ENCODE data around the gene BPIFA1.

BPIFA1 gene

DNA sequence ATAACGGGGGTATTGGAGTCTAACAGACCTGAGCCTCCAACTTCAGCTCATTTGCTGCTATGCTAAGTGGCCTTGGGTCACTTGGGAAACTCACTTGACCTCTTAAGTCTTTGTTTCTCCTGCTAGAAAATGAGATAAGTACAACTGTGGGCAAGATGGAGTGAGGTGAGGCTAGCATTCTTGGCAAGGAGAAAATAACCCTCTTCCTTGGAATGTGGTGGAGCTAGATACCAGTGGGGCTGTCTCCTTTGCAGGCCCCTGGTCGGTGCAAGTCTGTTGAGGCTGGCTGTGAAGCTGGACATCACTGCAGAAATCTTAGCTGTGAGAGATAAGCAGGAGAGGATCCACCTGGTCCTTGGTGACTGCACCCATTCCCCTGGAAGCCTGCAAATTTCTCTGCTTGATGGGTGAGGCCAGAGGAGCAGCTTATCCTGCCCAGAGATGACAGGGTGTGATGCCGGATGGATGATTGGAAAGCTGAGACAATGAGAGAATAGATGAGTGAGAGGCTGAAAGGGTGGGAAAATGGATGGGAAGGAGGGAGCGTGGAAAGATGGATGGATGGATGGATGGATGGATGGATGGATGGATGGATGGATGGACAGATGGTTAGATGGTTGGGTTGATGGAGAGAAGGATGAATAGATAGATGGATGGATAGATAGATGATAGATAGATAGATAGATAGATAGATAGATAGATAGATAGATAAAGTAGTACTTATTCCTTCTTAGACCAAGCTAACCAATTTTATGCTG, 4.4 kb downstream of the BPIFA1 start:
- DNase-seq (ENCODE audit: low read depth) = no peak

DNA sequence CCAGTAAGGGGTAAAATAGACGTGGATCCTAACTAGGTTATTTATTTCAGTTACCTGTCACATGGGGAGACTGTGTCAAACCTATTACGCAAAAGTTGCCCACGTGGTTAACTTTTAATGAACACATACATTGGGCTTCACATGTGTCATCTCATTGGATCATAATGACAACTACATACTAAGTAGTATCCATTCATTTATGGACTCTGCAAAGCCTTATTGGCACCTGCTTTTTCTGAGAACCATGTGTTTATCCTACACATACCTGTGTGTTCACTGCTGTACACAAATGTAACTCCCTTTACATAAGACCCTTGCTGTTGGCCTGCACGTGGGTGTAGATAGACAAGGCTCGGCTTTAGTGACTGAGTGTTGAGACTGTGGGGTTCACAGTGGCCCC, 5.1 kb downstream of the BPIFA1 start:
- no peak for DNase-seq (ENCODE audit: low read depth)

DNA sequence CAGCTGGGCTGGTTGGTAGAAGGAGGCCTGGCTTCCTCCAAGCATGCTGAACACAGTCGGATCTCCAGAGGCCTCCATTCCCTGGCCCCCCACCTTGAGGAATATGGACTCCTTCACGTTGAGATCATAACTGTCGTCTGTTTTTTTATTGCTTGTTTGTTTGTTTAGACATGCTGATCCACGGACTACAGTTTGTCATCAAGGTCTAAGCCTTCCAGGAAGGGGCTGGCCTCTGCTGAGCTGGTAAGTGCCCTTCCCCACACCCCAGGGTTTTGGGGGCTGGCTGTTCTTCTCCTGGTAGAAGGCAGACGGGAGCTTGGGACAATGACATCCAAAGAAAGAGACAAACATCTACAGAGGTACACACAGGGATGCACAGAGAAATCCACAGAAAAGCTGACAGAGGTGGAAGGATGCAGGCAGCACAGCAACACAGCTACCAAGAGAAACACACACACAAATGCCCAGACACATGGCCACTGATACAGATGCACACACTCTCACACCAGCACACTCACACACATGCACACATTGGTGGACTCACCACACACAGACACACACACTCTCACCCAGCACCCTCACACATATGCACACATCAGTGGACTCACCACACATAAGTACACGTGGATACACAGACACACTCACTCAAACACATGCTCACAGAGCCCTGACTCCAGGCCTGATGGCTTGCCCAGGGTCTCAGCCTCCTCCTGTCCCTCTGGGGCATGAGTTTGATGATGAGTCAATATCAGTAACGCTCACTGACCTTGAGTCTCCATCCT, 6.7 kb downstream of the BPIFA1 start:
- no peak for DNase-seq (ENCODE audit: low read depth)

DNA sequence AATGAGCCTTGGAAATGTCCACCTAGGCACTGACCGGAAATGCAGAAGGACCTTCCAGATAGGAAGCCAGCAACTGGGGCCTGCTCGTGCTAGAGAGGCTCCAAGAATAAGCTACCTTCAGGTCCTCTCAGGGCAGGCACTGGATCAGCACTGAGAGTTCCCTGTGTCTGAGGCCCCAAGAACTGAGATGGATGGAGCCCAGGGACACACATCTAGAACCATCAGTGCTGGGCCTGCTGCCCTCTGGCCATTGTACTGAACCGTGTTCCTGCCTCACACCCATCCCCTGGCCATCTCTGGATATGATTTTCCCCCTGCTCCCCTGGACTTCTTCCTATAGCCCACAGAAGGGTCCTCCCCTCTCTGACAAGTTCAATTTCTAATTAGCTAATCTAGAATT, 10.3 kb downstream of the BPIFA1 start:
- DNase-seq (ENCODE audit: low read depth) = no peak

DNA sequence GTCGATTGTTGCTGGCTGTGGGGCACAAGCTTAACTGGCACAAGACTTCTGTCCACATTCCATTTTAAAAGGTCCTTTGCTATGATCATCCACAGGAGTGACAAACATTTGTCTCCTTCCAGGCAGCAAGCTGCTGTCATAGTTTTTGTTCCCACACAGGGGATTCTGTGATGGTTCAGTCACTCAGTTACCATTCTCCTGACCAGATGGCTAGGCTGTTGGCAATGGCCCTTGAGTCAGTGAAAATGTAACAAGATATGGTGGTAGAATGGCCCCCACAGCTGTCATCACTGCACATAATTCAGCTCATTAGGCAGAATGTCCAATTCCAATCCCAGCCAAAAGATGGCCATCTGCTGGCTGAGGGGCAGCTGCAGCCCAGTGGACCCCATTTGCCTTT, 13.7 kb downstream of the BPIFA1 start:
- DNase-seq (ENCODE audit: low read depth) = no peak

DNA sequence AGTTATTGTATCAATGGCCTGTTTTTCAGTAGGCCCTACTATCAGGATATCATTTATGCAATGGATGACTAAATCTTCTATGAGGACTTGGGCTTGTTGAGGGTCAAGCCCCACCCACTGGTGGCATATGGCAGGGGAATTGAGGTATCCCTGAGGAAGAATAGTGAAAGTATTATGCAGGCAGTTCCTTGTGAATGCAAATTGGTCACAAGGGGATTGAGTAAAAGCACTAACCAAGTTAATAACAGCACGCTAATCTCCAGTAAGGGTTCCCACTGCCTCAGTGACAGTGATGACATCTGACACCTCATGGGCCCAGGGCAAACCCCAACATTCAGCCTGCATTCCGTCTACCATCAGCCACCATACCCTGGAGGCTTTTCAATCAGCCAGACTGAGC, 14.9 kb downstream of the BPIFA1 start:
- no peak for DNase-seq (ENCODE audit: low read depth)

DNA sequence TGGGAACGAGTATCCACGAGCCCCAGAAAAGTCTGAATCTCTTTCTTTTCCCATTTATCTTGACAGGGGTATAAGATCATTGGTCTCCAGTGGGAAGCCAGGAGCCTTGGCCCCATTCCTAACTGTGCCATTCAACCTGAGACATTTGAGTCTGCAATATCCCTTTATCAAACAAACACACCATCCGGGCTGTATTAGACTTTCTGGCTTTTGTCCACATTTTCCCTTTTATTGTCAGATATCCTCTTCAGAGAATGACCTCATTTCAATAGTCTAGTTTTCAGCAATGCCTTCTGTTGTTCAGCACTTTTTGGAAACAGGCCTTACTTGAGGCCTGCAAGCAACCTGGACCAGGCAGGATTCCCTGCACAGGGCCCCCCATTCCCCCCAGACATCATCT, 15.7 kb downstream of the BPIFA1 start:
- no peak for DNase-seq (ENCODE audit: low read depth)

DNA sequence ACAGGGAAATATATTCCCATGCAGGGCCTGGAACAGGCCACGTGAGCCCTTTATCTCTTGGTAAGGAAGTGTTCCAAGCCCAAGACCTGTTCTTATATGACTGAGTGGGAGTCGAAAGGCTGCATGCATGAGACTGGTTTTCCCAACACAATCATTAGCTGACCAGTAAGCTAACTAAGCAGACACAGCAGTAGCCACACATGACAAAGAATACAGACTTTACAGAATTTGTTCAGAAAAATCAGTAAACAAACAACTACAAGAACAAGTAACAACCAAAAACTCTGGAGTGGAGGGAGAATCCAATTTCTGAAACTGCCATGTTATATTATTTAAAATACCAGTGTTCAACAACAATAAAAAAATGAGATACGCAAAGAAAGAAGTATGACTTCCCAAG, 16.7 kb downstream of the BPIFA1 start:
- no peak for DNase-seq (ENCODE audit: low read depth)

DNA sequence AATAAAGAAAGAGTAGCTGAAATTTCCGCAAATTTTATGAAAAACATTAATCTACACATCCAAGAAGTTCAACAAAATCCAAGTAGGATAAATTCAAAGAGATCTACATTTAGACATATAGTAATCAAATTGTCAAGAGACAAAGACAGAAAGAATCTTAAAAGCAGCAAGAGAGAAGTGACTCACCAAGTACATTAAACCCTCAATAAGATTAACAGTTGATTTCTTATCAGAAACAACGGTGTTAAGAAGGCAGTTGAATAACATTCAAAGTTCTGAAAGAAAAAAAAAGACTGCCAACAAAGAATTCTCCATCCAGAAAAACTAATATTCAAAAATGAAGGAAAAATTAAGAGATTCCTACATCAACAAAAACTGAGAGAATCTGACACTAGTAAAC, 19.2 kb downstream of the BPIFA1 start:
- DNase-seq (ENCODE audit: low read depth) = no peak

DNA sequence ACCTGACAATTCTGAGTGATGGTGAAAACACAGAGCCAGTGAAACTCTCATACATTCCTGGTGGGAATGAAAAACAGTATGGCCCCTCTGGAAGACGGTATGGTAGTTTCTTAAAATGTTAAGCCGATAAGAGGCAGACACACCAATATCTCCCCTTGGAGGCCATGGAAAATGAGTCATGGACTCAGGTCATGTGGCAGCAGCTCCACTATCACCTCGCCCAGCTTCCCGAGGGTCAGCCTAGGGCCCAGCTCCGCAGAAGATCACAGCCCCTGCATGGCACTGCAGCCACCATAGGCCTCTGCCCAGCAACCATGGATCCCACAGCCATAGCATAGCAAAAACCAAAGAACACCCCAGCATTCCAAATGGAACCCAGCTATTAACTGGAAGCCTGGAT, 21.4 kb downstream of the BPIFA1 start:
- DNase-seq (ENCODE audit: low read depth) = no peak

DNA sequence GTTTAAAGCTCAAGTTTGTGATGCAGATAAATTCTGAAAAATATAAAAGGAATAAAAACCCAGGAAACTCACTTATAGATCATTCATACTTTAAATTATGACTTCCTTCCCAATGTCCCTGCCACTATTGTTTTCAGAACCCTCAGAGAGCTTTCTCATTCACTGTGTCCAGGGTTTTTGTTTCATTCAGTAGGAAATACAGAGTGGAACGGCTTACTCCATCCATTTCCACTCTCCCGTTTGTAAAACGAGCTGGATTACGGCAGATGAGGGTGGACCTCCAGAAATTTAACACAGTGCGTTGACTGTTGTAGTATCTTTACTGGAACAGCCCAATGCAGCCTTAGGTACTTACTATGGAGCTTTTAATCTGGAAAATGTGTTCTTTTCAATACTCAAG, 23.6 kb downstream of the BPIFA1 start:
- no peak for DNase-seq (ENCODE audit: low read depth)

DNA sequence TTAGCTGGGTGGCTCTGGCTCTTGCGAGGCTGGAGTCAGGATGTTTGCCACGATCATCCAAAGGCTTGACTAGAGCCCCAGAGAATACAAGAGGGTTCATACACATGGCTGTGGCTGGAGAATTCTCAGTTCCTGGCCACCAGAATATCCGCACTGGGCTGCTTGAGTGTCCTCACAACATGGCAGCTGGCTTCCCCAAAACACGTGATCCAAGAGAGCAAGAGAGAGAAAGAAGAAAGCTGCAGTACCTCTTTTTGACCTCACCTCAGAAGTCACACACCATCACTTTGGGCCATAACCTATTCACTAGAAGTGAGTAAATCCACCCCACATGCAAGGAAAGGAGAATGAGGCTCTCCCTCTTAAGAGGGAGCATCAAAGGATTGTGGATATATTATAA, 25.7 kb downstream of the BPIFA1 start:
- no peak for DNase-seq (ENCODE audit: low read depth)

DNA sequence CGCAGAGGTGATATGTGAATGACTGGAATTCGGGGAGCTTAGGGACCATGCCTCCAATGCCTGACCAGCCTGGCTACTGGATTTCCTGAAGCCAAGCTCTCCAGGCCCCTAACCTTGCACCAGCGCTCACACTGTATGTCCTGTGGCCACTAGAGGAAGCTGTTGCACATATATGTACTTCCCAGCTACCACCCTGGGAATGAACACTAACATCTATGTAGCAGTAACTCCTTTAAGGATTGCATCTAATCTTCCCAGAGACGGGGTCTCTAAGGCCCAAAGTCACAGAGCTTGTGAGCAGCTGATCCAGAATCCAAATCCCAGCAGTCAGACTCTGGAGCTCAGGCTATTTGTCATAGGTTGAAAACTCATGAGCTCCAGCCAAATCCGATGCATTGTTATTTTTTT, 26.9 kb downstream of the BPIFA1 start:
- DNase-seq (ENCODE audit: low read depth) = no peak

DNA sequence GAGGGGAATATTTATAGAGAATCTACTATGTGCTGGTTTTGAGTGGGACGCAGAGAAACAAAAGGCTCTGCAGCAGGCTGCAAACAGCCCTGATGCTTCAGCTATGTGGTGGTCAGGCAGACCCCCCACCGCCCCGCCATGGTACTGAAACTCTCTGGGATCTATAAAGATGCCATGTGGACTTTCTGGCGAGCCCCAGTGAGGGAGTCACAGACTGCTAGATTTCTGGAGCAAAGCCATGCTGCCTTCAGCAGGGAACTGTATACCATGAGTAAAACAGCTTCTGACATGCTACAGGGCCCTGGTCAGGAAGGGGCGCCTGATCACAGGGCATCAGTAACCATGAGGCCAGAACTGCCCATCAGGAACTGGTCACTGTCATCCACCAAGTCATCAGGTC, 28.0 kb downstream of the BPIFA1 start:
- no peak for DNase-seq (ENCODE audit: low read depth)

DNA sequence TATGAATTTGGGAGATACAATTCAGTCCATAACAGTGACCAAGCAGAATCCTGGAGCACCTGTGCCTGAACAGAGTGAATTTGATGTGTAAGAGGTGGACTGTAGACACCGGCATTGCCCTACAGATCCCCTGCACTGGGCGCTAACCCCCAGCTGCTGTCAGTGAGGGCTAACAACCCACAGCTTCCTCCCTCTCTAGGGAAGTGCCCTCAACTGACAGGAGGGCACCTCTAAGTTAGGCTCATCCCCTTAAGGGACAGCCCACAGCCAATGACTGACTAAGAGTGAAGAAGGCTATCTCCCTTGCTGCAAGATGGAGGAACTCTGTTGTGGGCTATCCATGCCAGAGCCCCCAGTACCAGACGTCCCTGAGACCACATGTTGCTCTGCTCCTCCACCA, 31.9 kb downstream of the BPIFA1 start:
- no peak for DNase-seq (ENCODE audit: low read depth)

DNA sequence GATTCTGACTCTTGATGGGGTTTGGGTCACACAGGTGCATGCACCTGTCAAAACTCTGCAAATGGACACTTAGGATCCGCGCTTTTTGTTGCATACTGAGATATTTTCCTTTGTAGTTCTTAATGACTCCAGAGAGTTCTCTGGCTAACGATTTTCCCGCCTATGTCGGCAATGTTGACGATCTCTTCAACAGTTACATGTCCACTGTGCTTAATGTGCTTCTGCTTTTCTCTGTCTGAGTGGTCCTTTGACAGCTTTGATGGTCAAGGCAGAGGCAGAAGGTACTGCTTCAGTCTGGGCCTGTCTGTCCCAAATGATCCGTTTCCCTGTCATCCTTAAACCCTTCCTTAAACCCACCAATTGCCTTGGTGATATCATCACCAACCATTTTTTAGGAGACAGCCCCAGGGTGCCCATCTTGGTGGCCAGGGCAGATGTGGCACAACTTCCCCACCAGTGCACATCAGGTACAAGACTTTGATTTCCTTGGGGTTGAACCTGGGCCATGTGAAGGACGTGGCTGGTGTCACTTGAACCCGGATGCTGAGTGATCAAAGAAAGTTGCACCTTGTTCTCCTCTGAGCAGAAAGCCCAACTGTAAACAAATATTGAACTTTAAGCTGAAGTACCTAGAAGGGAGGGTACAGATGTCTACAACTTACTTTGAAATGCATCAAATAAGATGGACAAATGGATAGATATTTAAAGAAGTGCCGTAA, 36.5 kb downstream of the BPIFA1 start:
- DNase-seq (ENCODE audit: low read depth) = no peak

DNA sequence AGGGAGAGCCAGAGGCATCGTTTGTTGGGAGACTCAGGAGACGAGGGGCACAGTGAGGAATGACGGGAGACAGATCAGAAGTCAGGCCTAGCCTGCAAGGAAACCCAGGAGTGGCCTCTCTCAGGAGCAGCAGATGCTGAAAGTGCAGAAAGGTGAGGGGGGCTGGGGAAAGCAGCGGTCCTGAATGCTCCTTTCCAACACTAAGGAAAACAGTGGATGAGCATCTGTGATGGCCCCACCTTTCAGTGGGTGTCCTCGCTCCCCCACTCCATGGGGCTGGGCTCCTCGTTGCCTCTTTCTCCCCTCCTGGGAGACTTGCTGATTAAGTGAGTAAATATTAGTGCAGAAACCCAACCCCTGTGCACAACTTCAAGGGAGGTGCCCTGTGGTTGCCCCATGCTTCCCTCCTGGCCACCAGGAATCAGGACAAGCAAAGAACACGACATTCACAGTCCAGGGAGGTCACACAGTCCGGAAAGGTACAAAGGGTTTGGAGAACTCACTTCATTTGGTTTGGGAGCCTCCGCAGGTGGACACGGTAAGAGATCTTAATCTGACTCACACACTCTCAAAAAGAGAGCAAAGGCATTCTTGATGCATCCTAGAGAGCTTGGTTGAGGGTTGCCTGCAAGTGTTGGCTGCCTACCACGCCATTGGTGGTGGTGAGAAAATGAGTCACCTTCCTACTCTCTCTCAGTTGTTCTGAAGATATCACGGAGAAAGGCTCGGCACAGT, 37.5 kb downstream of the BPIFA1 start:
- no peak for DNase-seq (ENCODE audit: low read depth)

DNA sequence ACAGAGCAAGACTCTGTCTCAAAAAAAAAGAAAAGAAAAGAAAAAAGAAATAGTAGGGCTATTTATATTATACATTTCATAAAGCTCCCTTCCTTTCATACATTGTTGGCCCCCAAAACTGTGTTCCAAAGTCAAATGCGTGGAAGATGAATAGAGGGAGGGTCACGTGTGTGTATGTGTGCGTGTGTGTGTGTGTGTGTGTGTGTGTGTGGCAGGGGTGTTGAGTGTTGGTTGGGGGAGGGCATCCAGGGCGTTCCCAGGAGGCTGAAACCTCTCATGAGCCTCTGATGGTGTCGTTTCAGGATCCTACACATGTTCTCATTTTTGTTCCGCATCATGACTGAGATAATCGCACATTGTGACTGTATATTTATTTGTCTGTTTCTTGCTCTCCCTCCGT, 39.4 kb downstream of the BPIFA1 start:
- DNase-seq (ENCODE audit: low read depth) = no peak

DNA sequence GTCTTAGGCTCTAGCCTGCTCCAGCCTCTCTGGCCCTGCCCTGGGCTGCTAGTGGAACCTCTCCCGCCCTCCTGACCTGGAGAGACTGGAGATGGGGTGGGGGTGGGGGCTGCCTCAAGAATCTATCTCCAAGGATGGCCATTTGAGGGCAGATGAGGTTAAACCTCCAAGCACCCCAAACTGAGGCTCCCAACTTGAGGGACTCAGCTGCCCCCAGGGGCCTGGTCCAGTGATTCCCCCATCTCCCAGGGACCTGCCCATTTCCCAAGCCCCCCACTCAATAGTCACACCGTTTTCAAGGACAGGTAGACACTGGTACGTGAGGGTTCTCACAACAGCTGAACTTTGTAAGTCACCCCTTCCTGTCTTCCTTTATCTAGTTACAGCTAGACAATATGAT, 40.1 kb downstream of the BPIFA1 start:
- DNase-seq (ENCODE audit: low read depth) = no peak

DNA sequence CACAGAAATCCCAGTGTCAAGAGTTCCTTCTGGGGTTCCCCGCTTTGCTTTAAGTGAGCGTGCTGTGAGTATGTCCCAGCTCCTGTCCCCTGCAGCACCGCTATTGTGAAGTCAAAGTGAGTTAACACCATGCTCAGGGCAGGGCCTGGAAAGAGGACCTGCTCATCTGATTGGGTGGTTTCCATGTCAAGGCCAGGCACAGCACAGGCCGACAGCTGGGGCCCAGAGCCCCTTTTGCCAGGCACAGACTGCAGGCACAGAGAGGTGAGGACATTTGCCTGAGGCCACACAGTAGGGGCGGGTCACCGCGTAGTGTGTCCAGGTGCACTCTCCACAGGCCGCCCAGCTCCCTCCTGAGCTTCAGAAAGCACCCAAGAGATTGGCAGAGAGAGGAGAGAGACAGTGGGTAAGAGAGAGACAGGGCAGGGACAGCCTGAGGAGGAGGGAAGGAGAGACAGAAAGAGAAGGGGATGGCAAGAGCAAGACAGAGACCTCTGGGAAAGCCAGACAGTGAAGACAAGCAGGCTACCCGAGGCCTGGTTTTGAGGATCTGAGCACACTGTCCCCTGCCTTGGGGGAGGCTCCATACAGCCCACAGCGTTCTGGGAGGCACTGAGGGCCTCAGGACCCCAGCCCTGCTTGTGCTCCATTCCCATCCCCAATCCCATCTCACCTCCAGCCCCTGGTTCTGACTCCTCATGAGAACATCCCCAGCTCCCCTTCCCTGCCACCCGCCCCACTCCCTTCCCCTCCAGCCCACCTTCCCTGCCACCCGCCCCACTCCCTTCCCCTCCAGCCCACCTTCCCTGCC, 40.7 kb downstream of the BPIFA1 start:
- no peak for DNase-seq (ENCODE audit: low read depth)

All from stimulated activated CD4-positive, alpha-beta T cell treated with anti-CD3 and anti-CD28 coated beads, Interleukin-2, amount 100 ng/mL, for 4 hours (primary cell).